ENCODE measurements around the gene HIRA. TPM values are rescaled to one million over a fixed set of nuclear protein-coding genes. Genes with fewer than 3 reads are reported as not detected.
"Not testable (repeated sequence)": the region's sequence is repeated elsewhere in the genome, so short reads cannot be mapped to it uniquely, and the experiment has no call there.

HIRA gene
- total RNA-seq, 1 experiment from 2014 or later = 27.0 TPM

GRCh38 chr22:19463008-19463407 lies 31.5 kb upstream of the HIRA start:
- DNase-seq (ENCODE audit: low read depth) = no peak

DNA sequence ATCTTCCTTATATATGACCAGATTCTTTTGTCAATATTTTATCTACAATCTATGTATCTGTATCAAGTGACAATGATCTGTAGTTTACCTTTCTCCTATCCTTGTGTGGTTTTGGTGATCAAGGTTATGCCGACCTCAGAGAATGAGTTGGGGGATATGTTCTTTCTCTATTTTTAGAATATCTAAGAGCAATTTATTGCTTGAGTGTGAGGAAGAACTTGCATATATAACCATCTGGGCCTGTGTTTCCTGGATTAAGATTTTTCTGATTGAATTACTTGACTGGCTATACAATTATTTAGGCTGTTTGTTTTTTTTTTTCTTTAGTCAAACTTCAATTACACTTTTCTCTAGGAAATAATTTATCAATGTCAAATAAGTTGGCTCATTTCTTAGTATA lies 30.0 kb upstream of the HIRA start:
- DNase-seq (ENCODE audit: low read depth) = no peak

GRCh38 chr22:19460036-19460435 lies 28.5 kb upstream of the HIRA start:
- no peak for DNase-seq (ENCODE audit: low read depth)

GRCh38 chr22:19457828-19458428 lies 26.4 kb upstream of the HIRA start:
- no peak for DNase-seq (ENCODE audit: low read depth)

DNA sequence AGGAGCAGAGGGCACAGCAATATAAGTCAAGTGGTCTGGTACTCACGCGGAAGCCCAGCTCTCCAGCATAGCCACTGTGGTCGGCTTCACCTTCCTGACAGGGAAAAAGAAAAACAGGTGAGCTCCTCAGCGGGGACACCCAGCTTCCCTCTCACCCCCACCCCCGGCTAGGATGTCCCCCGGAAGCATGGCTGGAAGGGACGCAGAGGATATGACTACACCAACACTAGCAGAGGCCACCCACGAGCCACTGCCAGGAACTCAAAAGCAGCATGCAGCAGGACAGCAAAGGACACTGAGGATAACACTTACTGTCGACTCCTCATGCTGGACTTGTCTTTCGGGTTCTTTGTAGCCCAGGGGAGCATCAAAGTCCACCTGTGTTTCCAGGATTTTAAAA lies 25.0 kb upstream of the HIRA start:
- no peak for DNase-seq (ENCODE audit: low read depth)

DNA sequence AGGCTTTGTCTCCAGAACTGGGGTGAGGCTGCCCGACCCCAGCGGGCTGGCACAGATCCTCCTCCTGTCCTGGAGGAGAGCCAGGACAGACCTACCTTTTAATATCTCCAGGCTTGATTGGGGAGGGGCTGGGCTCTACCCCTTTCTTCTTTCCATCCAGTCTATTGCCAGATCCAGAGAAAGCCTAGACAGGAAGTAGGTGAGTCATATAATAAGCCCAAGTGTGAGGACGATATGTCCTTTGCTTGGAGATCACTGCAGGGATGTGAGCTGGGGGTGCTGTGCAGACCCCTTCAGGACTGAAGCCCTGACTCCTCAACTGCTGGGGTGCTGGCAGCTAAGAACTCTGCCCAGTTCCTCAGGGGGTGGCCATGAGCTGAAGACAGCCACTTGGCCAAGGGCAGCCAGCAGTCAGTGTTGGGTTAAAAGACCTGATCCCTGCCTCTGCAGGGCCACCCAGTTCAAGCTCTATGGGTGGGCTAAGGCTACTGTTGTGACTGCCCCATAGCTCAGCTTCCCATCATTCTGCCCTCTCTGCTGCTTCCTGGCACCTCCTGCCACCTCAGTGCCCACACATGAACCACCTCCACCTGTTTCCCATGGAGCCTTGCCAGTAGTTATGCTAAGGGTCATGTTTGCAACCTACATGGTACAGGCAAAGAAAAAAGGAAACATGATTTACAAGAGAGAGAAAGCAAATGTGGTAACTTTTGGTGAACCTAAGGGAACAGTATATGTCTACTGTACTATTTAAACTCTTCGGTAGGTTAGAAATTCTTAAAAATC lies 24.2 kb upstream of the HIRA start:
- DNase-seq (ENCODE audit: low read depth) = peak; percentile 25

- DNase-seq (ENCODE audit: low read depth) = no peak
These were observed 23.5 kb upstream of the HIRA start for GRCh38 chr22:19455033-19455432.

GRCh38 chr22:19454156-19454555 lies 22.6 kb upstream of the HIRA start:
- no peak for DNase-seq (ENCODE audit: low read depth)

- no peak for DNase-seq (ENCODE audit: low read depth)
These were observed 22.2 kb upstream of the HIRA start for GRCh38 chr22:19453718-19454117.

GRCh38 chr22:19451570-19451969 lies 20.0 kb upstream of the HIRA start:
- DNase-seq (ENCODE audit: low read depth) = no peak

- DNase-seq (ENCODE audit: low read depth) = no peak
These were observed 19.0 kb upstream of the HIRA start for GRCh38 chr22:19450363-19451175.

- no peak for DNase-seq (ENCODE audit: low read depth)
These were observed 17.9 kb upstream of the HIRA start for GRCh38 chr22:19449422-19449767.

- no peak for DNase-seq (ENCODE audit: low read depth)
These were observed 17.3 kb upstream of the HIRA start for GRCh38 chr22:19448739-19449421.

- DNase-seq (ENCODE audit: low read depth) = peak; percentile 83
These were observed 16.6 kb upstream of the HIRA start for GRCh38 chr22:19448076-19448607.

- peak; percentile 89 for DNase-seq (ENCODE audit: low read depth)
These were observed 16.0 kb upstream of the HIRA start, which contains the start of gene C22orf39 for GRCh38 chr22:19447330-19448075. Gene C22orf39, minus strand, starts transcription at chr22:19447711. Its CDS starts 23 bp downstream, at chr22:19447688.

GRCh38 chr22:19446603-19447329 lies 15.2 kb upstream of the HIRA start:
- no peak for DNase-seq (ENCODE audit: low read depth)

DNA sequence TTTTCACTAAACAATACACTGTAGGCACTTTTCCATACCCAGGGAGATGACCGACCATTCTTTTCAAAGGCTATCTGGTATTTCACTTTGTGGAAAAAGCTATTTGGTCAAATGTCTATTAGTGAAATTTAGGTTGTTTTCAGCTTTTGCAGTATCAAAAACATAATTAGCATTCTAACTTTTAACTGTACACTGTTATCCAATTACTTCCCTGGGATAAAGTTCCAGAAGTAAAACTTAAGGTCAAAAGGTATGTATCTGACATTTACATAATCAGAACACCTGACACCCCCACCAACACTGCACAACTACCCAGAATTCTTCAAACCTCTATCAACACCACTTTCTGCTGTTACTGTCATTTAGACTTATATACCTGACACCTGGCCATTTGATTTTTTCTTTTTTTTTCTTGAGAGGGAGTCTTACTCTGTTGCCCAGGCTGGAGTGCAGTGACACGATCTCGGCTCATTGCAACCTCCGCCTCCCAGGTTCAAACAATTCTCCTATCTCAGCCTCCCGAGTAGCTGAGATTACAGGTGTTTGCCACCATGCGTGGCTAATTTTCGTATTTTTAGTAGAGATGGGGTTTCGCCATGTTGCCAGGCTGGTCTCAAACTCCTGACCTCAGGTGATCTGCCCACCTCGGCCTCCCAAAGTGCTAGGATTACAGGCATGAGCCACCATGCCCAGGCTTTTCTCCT lies 13.9 kb upstream of the HIRA start:
- DNase-seq (ENCODE audit: low read depth) = not testable (repeated sequence)

- DNase-seq (ENCODE audit: low read depth) = no peak
These were observed 12.1 kb upstream of the HIRA start for GRCh38 chr22:19443544-19444211.

GRCh38 chr22:19442166-19442565 lies 10.6 kb upstream of the HIRA start:
- no peak for DNase-seq (ENCODE audit: low read depth)
